Muscle of back (tissue), 11 donors: Measurements from ENCODE around the gene CDC25B. TPM values are rescaled to one million over a fixed set of nuclear protein-coding genes. Genes with fewer than 3 reads are reported as not detected.

ENCODE experiments used
- DNase-seq, 3 donors: peaks; one replicate each; pipeline versions ENCODE4 v3.0.0 to v3.0.0-alpha.2; 2013
- polyA plus RNA-seq, 10 donors: library from polyadenylated mRNA; unstranded; fragments of 120-200 nt; gene quantifications; one replicate each; pipeline ENCODE4 v1.2.1, GENCODE V29; 2013; ENCODE audit not compliant: insufficient read length in 10 of 10

CDC25B gene
- polyA plus RNA-seq, 10 donors, result 69.1 to 107 (median 84.8) TPM

DNA sequence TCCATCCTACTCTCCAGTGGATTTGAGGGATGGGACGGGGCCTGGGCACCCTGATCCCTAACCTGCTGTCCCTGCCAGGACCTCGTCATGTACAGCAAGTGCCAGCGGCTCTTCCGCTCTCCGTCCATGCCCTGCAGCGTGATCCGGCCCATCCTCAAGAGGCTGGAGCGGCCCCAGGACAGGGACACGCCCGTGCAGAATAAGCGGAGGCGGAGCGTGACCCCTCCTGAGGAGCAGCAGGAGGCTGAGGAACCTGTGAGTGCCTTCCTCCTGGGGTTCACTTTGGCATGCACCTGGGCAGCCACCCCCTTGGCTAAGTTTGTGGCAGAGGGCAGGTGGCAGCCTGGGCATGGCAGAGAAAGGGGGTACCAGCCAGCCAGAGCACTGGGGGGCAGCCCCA lies 5.7 kb downstream of the CDC25B start:
- no peak for DNase-seq

DNA sequence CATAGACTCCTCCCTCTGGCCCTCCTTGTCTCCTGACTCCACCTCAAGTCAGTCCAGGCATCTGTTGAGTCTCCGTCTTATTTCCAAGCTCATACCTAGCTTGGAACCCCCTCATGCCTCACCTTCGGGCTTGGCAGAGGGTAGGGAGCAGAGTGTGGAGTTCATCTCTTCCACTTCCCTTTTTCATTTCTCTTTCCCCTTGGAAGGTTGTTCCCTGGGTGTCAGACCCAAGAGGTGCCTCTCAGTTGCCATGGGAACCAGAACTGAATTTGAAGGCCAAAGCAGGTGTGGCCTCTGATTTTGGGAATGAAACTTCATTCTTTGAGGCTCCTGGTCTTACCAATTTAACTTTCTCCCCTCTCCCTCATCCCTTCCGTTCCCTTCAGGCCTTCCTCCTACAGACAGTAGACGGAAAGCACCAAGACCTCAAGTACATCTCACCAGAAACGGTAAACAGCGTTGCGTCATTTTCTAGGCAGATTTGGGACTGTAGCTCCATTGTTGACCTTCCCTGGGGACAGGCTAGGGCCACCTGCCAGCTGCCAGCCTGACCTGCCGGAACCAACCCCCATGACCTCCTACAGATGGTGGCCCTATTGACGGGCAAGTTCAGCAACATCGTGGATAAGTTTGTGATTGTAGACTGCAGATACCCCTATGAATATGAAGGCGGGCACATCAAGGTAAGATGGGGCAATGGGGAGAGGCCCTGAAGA lies 6.6 kb downstream of the CDC25B start:
- DNase-seq, result no peak

DNA sequence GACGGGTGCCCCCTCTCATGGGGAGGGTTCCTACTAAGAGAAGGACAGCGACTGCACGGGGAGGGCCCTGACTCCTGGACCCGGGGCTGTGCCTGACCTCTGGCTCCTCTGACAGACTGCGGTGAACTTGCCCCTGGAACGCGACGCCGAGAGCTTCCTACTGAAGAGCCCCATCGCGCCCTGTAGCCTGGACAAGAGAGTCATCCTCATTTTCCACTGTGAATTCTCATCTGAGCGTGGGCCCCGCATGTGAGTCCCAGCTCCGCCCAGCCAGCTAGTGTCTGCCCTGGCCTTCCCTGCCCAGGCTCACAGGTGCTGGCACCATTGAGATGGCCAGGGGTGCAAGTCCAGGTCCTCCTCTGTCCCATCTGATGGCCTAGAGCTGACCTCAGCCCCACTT lies 7.2 kb downstream of the CDC25B start:
- DNase-seq, result no peak

DNA sequence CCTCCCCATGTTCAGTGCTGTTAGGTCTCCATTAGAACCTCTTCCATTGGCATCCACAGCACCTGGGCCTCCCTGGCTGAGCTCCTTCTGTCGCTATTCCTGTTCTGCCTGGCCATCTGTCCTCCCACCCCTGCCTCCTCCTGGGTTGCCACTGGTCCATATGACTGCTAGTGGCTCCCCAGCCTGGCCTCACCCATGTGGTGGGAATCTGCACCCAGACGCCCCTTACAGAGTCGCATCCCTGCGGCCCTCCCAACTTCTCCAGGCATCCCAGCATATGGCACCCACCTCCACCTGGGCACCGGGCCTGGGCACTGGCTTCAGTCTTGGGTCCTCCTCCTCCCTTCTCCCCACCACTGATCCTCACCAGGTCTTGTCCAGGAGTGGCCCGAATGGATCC lies 7.7 kb downstream of the CDC25B start:
- no peak for DNase-seq

DNA sequence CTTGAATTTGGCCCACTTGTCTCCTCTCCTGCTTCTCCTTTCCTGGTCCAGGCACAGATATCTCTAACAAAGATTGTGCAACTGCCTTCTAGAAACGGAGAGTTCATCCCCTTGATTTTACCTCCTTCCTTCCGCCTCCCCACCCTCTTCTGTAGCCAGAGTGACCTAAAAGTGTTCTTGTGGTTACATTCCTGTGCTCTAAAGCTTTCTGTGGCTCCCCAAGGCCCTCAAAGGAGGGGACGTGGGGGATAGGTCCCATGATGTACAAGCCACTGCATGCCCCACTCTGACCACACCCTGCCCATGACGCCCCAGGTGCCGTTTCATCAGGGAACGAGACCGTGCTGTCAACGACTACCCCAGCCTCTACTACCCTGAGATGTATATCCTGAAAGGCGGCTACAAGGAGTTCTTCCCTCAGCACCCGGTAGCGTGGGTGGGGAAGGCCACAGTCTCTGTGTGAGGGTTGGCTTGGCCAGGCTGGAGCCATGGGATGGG lies 8.2 kb downstream of the CDC25B start:
- no peak for DNase-seq

DNA sequence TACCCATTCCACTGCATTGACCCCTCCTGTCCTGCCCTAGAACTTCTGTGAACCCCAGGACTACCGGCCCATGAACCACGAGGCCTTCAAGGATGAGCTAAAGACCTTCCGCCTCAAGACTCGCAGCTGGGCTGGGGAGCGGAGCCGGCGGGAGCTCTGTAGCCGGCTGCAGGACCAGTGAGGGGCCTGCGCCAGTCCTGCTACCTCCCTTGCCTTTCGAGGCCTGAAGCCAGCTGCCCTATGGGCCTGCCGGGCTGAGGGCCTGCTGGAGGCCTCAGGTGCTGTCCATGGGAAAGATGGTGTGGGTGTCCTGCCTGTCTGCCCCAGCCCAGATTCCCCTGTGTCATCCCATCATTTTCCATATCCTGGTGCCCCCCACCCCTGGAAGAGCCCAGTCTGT lies 8.7 kb downstream of the CDC25B start:
- DNase-seq, result no peak

DNA sequence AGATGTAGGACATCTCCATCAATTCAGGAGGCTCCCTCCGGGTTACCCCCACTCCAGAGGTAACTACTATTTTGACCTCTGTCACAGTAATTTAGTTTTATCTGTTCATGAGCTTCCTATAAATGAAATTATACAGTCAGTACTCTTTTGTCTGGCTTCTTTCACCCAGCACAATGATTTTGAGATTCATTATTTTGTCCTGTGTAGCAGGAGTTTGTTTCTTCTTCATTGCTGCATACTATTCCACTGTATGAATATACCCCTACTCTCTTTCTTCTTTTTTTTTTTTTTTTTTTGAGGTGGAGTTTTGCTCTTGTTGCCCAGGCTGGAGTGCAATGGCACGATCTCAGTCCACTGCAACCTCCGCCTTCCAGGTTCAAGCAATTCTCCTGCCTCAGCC lies 12.4 kb downstream of the CDC25B start:
- no peak for DNase-seq

DNA sequence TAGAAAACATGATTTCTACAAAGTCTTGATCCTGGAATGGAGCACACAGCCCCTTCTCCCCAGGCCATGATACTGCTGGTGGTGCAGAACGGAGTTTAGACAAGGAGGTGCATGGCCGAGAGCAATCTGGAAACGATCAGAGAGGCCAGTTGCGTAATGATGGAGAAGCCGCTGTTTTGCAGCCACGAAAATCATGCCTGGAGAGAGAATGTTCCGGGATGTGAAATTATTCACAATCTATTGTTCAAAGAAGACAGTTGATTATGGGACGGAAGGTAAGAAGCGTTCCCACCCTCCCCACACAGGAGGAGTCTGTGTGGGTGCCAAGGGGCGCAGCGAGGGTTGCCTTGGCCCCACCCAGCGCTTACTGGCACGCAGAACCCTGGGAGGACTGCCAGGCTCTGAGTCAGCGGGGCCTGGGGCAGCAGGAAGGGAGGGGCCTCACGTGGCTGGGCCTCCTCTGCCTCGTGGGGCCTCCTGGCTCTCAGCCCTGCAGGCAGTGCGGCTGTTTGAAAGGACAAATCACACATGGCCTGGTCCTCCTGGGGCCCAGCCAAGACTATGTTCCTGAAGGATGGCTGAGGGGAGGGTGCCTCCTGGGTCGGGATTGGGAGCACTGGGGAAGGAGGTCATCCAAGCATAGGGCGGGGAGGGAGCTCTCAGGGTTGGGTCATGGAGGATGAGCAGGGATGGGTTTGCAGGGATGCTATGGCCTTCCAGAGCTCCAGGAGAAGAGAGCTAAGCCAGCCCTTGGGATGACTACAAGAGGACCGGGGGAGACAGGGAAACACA lies 15.6 kb downstream of the CDC25B start:
- peak; percentile 98 to 100 (median 99) for DNase-seq

DNA sequence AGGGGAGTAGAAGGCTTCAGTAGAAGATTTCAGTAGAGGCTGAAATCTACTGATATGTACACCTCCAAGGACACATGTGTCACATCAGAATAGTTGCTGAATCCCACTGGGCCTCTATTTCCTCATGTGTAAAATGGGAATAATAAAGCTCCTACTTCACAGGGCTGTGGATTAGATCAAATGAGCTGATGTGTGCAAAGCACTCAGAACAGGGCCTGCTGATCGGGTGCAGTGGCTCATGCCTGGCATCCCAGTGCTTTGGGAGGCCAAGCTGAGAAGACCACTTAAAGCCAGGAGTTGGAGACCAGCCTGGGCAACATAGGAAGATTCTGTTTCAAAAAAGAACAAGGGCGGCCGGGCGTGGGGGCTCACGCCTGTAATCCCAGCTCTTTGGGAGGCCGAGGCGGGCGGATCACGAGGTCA lies 16.2 kb downstream of the CDC25B start:
- DNase-seq, result no peak

DNA sequence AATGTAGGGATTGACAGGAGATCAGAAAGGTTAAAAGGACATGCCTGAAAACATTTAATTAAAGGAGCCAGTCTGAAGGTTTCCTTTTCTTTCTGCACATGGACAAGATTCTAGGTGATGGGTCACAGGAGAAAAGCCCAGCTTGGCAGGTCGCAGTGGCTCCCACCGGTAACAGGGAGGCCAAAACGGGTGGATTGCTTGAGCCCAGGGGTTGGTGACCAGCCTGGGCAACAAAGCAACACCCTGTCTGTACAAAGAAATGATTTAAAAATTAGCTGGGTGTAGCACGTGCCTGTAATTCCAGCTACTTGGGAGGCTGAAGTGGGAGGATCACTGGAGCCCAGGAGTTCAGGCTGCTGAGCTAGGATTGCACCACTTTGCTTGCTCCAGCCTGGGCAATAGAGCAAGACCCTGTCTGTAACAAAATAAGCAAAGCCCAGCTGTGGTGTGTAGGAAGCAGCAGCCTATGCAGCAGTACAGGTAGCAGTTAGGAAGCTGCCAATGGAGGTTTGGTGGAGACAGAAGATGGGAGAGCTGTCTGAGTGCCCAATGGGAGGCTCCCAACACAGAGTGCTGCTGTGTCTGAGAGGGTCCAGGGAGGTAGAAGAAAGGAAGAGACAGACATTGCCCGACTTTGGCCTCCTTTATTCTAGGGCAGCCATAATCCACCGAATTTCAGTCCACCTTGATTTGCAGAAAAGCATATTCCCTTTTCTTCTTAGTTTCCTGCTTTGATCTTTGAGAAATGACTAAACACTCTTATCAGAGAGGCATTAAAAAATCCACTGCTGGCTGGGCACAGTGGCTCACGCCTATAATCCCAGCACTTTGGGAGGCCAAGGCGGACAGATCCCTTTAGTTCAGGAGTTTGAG lies 17.1 kb downstream of the CDC25B start:
- no peak for DNase-seq

DNA sequence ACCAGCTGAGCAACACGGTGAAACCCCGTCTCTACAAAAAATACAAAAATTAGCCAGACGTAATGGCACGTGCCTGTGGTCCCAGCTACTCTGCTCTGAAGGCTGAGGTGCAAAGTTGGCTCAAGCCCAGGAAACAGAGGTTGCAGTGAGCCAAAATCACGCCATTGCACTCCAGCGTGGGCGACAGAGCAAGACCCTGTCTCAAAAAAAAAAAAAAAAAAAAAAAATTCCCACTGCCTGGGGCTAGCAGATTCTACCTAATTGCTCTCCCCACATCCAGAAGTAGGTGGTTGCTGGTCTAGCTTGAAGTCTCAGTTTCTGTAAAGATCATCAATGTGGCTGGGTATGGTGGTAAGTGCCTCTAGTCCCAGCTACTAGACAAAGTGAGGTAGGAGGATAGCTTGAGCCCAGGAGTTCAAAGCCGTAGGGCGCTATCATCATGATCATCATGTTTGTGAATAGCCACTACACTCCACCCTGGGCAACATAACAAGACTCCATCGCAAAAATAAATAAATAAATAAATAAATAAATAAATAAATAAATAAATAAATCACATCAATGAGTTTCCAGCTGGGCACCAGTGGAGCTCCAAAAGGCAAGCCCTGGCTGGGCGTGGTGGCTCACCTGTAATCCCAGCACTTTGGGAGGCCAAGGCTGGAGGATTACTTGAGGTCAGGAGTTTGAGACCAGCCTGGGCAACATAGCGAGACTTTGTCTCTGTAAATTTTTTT lies 17.9 kb downstream of the CDC25B start:
- no peak for DNase-seq

DNA sequence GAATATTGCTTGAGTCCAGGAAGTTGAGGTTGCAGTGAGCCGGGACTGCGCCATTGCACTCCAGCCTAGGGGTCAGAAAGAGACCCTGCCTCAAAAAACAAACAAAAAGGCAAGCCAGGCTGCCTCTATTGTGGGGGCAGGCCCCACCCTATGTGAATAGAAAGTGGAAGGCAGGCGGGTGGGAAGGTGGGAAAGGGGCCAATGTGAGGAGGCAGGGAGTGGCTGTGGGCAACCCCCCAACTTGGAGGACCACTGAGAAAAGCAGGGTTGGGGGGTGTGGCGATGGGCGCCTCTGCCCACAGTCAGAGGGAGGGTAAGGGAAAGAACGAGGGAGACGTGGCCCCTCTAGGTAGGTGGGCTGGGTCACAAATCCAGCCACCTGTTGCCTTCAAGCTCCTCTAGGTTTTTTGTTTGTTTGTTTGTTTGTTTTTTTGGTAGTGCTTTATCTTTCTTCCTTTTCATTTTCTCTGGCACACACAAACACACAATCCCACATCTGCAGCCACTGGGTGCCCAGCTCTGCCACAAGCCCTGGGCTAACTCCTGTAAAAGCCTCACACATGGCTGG lies 18.9 kb downstream of the CDC25B start:
- DNase-seq, result no peak

DNA sequence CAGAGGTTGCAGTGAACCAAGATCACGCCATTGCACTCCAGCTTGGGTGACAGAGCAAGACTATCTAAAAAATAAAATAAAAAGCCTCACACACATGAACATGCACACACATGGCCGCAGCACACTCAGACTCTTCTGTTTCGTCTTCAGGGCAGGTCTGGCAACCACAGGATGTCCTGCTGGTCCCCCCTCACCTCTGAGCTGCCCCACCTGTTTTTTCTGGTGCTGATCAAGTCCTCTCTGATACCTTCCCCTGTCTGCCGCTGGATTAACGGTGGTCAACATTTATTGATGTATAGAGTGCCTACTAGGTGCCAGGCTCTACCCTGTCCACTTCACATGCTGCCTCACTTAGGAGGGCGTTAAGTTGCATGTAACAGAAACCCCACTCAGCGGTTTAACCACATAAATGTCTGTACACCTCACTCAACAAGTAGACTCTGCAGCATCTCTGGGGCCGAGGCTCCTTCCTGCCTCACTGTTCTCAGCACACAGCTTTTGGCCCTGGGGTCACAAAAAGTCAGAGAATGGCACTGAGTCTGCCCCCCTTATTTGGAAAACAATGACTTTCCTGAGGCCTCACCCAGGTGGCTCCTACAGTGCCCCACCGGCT lies 19.7 kb downstream of the CDC25B start:
- DNase-seq, result no peak

DNA sequence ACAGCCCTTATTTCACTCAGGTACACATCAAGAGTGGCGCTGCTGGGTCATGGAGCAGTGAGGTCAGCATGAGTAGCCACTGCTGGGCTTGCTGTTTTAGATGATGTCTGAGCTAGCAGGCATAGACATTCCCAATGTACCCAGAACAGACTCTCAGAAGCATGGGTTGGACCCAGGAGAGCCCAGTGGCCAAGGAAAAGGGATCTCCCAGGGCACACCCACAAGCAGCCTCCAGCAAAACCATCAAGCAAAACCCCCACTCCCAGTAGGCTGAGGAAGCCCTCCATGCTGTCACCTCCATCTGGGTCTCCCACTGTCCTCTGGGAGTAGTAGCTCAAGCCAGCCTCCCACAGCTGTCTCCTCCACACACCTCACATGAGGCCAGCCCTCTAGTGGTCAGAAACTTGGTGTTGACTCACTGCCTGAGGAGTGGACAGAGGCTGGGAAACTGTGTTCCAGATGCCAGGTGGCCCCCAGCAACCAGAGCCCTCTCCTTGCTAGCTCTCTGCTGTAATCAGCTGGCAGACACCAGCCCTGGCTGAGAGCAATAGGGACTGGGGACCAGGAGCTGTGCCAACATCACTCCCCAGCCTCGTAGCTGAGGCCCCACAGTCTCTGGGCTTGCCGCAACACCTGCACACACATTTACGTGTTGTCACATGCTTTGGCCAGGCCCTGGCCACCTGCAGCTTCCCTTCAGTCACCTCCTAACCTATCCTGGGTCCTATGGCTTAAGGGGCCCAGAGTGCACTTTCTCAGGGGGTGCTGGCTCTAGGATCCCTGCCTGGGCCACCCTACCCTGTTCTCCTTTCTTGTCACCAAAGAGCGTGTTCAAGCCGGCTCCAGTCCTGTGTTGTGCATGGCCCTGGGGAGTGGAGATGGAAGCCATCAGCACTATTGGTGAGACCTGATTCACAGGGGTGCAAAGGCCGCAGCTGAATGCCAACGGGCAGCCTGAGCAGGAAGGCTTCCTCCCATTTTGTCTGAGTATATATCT lies 22.3 kb downstream of the CDC25B start:
- DNase-seq, result peak in 2 of 3 donors; percentile 55 to 78

DNA sequence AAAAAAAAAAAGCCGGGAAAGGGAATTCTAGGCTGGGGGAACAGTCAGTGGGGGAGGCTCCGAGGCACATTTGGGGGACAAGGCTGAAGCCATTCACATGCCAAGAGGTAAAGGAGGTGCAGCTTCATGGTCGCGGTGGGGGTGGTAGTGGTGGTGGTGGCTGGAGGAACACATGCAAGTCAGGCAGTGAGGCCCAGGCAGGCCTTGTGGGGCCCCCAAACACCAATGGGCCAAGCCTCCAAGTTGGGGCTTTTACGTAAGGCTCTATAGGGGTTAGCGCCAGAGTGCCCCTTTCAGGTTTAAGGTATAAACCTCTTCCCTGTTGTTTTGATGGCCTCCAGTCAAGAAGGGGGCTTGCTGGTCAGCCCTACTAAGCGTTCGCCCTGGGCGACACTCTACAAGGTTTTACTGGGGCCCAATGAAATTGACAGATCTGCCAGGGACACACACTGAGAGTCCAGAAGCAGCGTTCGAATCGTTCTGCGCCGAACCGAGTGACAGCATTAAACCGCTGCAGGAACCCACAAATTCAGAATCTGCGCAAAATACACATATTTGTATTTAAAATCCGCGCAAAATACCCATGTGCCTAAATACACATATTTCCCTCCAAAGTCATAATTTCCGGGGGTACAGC lies 23.4 kb downstream of the CDC25B start:
- no peak for DNase-seq

DNA sequence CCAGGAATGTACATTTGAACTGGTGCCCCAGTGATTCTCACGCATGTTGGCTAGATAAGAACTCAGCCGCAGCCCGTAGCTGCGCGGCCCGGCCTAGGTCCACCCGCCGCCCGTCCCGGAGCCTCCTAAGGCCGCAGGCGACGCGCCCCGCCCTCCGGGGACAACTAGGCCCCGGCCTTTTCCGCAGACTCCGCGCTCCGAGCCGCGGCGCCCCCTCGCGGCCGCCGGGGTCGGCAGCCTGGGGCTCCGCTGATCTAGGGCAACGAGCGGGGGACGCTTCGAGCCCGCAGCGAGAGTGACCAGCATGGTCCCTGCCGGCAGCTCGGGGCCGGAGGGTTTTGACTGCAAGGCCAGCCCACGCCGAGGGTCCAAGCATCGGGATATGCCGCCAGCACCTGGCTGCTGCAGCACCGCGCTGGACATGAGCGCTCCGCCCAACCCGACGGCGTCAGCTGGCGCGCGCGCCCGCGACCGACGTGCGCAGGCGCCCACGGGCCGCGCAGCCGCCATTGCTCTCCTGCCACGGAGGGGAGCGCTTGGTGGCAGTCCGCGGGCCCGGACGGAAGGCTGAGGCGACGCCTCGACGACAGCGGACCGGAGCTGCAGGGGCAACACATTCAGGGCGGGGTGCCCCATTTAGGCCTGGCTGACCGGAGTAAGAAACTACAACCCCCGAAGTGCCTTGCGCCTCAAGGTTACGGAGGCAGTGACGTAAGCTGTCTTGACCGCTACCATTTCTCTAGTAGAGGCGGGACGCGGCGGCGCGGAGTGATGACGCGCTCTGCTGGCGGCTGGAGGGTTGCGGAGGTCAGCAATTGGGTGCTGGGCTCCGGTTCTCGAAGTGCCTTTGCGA lies 24.2 kb downstream of the CDC25B start, which contains the start of gene AP5S1:
Gene AP5S1, plus strand, starts transcription at position 500 of the 853 bp plus-strand sequence. CDS start 1,571 bp downstream, outside the sequence.
- peak; percentile 97 to 100 (median 97) for DNase-seq

DNA sequence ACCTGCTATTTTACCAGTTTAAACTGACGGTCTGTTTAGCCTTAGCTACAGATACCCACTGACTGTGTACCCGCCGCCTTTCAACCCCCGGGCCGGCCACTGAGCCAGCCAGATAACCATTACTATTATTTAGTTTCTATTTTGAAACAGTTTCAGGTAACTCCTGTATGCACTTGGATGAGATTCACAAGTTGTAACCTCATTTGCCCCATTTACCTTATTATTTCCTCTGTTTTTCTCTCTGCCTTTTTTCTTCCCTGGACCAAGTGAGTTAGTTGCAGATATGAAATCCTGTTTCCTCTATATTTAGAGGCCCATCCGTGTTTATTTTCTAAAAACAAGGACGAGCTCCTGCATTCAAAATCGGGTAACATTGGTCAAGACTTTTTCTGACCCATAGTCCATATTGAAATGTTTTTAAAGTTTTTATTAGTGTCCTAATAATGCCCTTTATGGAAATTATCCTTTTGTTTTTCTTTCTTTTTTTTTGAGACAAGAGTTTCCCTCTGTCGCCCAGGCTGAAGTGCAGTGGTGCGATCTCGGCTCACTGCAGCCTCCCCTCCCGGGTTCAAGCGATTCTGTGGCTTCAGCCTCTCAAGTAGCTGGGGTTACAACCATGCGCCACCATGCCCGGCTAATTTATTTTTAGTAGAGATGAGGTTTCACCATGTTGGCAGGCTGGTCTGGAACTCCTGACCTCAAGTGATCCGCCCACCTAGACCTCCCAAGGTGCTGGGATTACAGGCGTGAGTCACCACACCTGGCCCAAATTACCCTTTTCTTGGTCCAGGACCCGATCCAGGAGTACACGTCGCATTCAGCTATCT lies 25.0 kb downstream of the CDC25B start:
- DNase-seq, result no peak
